ENCODE data around the gene CAMTA1.

DNA sequence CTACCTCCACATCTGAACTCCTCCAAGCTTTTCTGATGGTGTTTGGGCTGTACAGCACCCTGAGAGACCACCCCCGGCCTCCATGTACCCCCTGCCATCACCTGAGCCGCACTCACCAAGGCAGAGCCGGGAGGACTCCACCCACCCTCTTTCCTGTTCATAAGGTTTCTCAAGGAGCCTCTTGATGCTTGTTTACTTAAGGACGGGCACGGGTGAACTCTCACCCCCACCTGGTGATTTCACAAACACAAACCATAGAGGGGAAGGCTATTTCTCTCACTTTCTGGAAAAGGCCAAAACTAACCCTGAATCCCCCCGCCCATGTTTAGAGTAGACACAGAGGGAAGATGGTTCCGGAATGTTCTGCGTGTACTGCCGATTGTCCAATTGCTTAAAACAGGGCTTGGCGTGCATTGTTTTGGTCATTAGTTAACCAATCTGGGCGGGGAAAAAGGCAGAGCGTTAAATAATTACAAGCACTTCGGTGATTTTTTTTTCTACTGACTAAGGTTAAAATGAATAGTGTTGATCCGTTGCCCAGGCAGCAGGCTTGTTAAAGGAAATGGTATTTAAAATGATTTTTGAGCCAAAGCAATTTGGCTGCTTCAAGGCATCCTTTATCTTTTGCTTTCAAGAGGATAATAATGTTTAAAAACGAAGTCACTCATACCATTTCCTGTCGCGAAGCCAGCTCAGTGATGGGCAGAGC lies 706.0 kb downstream of the CAMTA1 start:
- no peak for TF ChIP-seq POLR2A (IDR thresholded peaks at IDR 0.05; ENCODE audit: low read length)
- no peak for TF ChIP-seq GATA1 (IDR thresholded peaks at IDR 0.05; ENCODE audit: low read depth, low read length)

Data from erythroblast (primary cell).